GM12892 (cell line): ENCODE results near the gene GNAS.
"Not testable (repeated sequence)": the region's sequence is repeated elsewhere in the genome, so short reads cannot be mapped to it uniquely, and the experiment has no call there.

Source experiments
- DNase-seq: peaks from one replicate; pipeline ENCODE4 v3.0.0; 2011; ENCODE audit not compliant: insufficient read length
- FAIRE-seq: peaks from 2 replicates; lab custom pipeline; 2011; peaks lifted over from hg19 to GRCh38; lab: Jason Lieb, UNC
- POLR2A ChIP-seq: IDR thresholded peaks from 2 replicates; pipeline ENCODE4 v1.6.1; 2011; ENCODE audit warnings: low read depth, low read length, control low read depth
- POLR2AphosphoS5 ChIP-seq: IDR thresholded peaks from 2 replicates; pipeline ENCODE4 v1.6.1; 2011; ENCODE audit warnings: low read depth, low read length, control low read depth
- TAF1 ChIP-seq: IDR thresholded peaks from 2 replicates; pipeline ENCODE4 v1.6.1; 2011; ENCODE audit warnings: low read depth, mild to moderate bottlenecking, control low read depth, low read length, borderline replicate concordance

The GNAS gene

GRCh38 chr20:58816957-58817651 lies 35.4 kb upstream of the GNAS start:
- no peak for FAIRE-seq

GRCh38 chr20:58817748-58818147 lies 34.8 kb upstream of the GNAS start:
- TF ChIP-seq TAF1 (no peak), POLR2A (no peak), POLR2AphosphoS5 (no peak)
- DNase-seq (no peak), FAIRE-seq (no peak)

More at GRCh38 chr20:58816957-58817651, 35.4 kb upstream of the GNAS start:
- TF ChIP-seq POLR2AphosphoS5: no peak
- no peak for TF ChIP-seq TAF1
- no peak for TF ChIP-seq POLR2A
- DNase-seq: no peak

DNA sequence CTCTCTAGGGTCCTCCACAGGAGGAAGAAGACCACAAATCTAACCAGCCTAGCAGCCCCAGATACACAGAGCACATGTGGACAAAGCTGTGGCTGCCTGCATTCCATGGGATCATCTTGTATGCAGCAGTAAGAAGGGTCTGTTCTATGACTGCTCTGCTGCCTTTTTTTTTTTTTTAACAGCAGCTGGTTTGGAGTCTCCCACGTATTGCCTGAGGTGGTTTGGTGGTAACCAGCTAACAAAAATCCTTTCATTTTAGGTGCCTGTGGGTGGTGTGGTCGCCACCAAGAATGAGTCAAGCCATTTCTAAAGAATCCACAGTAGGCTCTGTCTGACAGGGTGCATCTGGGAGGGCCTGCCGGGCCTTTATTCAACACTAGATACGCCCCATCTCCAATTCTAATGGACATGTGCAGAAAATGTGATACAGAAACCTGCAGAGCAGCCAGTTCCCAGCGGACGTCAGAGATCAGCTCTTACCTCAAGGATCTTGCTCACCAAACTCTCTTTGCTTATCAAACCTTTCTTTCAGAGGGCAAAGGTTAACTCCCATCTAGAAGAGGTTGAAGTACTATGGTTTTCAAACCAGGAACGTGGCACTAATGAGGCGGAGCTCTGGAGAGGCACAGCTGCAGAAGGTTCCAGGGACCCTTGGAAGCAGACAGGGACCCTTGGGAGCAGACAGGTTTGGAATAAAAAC lies 33.8 kb upstream of the GNAS start:
- DNase-seq (no peak), FAIRE-seq (no peak)
- no peak for TF ChIP-seq POLR2A
- TF ChIP-seq POLR2AphosphoS5: no peak
- TF ChIP-seq TAF1: no peak

DNA sequence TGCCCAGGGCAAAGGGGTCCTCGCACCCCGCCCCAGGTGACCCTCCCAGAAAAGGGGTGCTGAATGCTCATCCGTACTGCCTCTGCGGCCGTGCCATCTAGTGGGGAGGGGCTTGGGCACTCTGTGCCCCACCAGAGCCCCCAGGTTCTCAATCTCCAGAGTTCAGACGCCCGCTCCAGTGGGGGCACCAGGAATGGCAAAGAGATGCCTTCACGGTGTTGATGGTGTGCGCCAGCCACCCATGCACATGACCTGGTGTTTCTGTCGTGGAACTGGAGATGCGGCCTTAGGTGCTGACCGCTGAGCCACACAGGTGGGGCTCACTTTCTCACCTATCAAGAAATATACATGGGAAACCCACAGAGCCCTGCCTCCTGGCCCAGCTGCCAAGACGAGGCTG lies 32.6 kb upstream of the GNAS start:
- FAIRE-seq (no peak), DNase-seq (no peak)
- TF ChIP-seq POLR2A (no peak), POLR2AphosphoS5 (no peak), TAF1 (no peak)

DNA sequence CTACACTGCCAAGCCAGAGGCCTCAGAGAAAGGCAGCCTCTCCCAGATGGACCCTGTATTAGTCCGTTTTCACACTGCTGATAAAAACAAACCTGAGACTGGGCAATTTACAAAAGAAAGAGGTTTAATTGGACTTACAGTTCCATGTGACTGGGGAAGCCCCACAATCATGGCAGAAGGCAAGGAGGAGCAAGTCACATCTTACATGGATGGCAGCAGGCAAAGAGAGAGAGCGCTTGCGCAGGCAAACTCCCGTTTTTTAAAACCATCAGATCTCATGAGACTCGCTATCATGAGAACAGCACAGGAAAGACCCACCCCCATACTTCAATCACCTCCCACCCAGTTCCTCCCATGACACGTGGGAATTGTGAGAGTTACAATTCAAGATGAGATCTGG lies 32.0 kb upstream of the GNAS start:
- FAIRE-seq, DNase-seq: not testable (repeated sequence)

DNA sequence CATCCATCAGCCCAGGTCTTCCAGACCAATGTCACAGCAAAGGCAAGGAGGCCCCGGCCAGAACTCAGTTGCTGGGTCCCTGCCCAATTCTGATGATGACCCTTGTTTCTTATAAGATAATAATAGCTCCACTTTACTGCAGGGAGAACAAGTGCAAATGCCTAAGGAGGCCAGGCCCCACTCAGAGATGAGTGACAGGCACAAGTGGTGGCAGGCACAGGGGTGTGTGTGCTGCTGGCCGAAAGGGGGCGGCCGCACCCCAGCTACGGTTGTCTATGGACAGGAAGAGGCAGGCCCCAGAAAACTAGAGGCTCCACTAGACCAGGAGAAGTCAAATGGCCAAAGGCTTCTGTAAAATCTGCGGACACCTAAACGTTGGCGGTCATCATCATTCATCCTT lies 30.4 kb upstream of the GNAS start:
- FAIRE-seq: no peak
- no peak for DNase-seq
- no peak for TF ChIP-seq TAF1
- TF ChIP-seq POLR2A: no peak
- TF ChIP-seq POLR2AphosphoS5: no peak

DNA sequence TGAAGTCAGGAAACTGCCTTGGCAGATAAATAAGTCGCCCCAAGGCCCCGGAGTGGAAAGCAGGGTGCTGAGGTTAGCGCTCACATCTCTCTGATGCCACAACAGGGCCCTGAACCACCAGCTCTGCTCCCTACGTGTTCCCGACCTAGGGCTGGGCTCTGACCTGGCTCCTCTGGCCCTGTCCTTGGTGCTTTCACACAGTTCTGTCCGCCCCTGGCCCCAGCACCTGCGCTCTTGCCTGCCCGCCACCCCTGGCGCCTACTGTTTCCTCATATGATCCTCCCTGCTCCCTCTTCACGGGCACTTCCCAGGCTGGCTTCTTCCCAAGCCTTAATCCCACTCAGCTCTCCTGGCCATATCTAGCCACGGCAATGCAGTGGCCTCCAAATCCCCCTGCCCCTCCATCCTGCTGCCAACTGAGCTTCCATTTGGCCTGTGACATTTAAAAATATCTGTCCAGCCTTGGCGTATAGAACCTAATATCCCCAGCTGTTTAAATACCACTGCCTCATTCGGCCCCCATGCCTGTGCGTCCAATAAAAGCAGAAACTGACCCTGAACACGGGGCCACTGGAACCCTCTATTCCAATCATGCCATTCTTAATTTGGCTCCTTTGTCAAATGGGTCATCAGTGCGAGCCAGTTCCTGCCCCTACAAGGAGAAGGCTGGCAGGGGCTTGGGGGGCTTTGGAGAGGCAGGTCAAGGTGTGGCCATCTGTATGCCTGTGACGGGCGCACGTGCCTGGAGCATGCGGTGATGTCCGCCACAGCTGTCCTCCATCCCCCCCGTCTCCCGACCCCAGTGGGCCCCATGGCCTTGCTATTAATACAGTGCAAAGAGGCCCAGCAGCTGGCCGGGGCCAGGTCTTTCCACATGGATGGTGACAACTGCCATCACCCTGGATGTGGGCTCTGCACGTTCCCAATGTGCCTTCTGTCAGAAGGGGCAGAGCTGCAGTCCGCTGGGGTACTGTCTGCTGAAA lies 29.5 kb upstream of the GNAS start:
- FAIRE-seq (no peak), DNase-seq (no peak)
- TF ChIP-seq POLR2A (no peak), POLR2AphosphoS5 (no peak), TAF1 (no peak)

- FAIRE-seq (no peak), DNase-seq (no peak)
- TF ChIP-seq POLR2A: no peak
- no peak for TF ChIP-seq POLR2AphosphoS5
- no peak for TF ChIP-seq TAF1
These were observed 27.7 kb upstream of the GNAS start for GRCh38 chr20:58824843-58825242.

GRCh38 chr20:58825450-58825849 lies 27.1 kb upstream of the GNAS start:
- FAIRE-seq (no peak), DNase-seq (no peak)
- no peak for TF ChIP-seq TAF1

GRCh38 chr20:58826271-58826670 lies 26.2 kb upstream of the GNAS start:
- FAIRE-seq: no peak
- TF ChIP-seq POLR2AphosphoS5 (no peak), TAF1 (no peak), POLR2A (no peak)

GRCh38 chr20:58828136-58828535 lies 24.4 kb upstream of the GNAS start:
- no peak for DNase-seq
- no peak for FAIRE-seq
- TF ChIP-seq POLR2AphosphoS5 (no peak), POLR2A (no peak), TAF1 (no peak)

More at GRCh38 chr20:58826271-58826670, 26.2 kb upstream of the GNAS start:
- DNase-seq: no peak

DNA sequence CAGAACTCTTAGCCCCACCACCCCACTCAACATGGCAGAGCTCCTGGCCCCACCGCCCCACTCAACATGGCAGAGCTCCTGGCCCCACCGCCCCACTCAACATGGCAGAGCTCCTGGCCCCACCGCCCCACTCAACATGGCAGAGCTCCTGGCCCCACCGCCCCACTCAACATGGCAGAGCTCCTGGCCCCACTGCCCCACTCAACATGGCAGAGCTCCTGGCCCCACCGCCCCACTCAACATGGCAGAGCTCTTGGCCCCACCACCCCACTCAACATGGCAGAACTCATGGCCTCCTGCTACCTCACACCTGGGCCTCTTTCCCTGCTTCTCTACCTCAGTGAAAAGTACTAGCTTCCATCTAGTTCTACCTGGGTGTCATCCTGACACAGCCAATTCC lies 23.7 kb upstream of the GNAS start:
- not testable (repeated sequence) for FAIRE-seq, DNase-seq
